A549 treated with Hydrocortisone at 1 μM for 4 hours (cell line): Measurements from ENCODE around the gene LIX1. TPM values are rescaled to one million over a fixed set of nuclear protein-coding genes. Genes with fewer than 3 reads are reported as not detected.

Experiments used
- total RNA-seq: library from RNA; stranded (reverse); fragments of 200-300 nt; extraction: Qiagen RNA extraction; gene quantifications from 5 replicates; pipeline ENCODE4 v1.2.3, GENCODE V29; 2022

Gene LIX1
- not detected in 5 replicates for total RNA-seq

GRCh38 chr5:97142521-97143254 is at the start of gene LIX1:
TSS of gene LIX1 (minus strand) at chr5:97142611. CDS start at chr5:97142576, 35 bp downstream.

GRCh38 chr5:97183100-97183929 is 40.9 kb upstream of the LIX1 start, which contains the start of gene RIOK2:
TSS of gene RIOK2 (minus strand) at chr5:97183247. CDS start at chr5:97183191, 56 bp downstream.

Other genes starting within 250 kb of the LIX1 start
- gene LNPEP, start 206.5 kb downstream of the LIX1 start, total RNA-seq, result 5.5 to 8.3 TPM (median 7.5 TPM) in 5 replicates
- 18.7 to 25.0 TPM (median 21.3 TPM) in 5 replicates for gene RIOK2, start 40.6 kb upstream of the LIX1 start, total RNA-seq